SIG-M5 treated with dmso at 0.1 percent for 504 hours (cell line): ENCODE measurements around the gene SNRNP70.
"Not testable (repeated sequence)": the region's sequence is repeated elsewhere in the genome, so short reads cannot be mapped to it uniquely, and the experiment has no call there.

Source experiments
- DNase-seq: peaks from one replicate; lab custom pipeline; 2025; ENCODE audit not compliant: unreplicated experiment; lab: John Stamatoyannopoulos, UW

Gene SNRNP70

GRCh38 chr19:49118565-49119410 is 33.5 kb downstream of the SNRNP70 start, which contains the start of gene C19orf73:
C19orf73 (minus strand) TSS chr19:49119143; CDS start chr19:49119022, 121 bp downstream.
- peak; percentile 92 for DNase-seq

GRCh38 chr19:49119411-49120324 is 34.4 kb downstream of the SNRNP70 start, which contains the start of gene PPFIA3:
PPFIA3 (plus strand) TSS chr19:49119544; CDS start chr19:49127874, 8,330 bp downstream.
- DNase-seq: no peak

GRCh38 chr19:49120325-49120683 is 35.1 kb downstream of the SNRNP70 start:
- no peak for DNase-seq

- no peak for DNase-seq
Measured at GRCh38 chr19:49120868-49121267, 35.6 kb downstream of the SNRNP70 start.

- not testable (repeated sequence) for DNase-seq
Measured at GRCh38 chr19:49121841-49122240, 36.6 kb downstream of the SNRNP70 start.

GRCh38 chr19:49123285-49123684 is 38.0 kb downstream of the SNRNP70 start:
- not testable (repeated sequence) for DNase-seq

- peak; percentile 52 for DNase-seq
Measured at GRCh38 chr19:49125025-49125731, 39.9 kb downstream of the SNRNP70 start.

- DNase-seq: no peak
Measured at GRCh38 chr19:49126575-49126974, 41.3 kb downstream of the SNRNP70 start.

- not testable (repeated sequence) for DNase-seq
Measured at GRCh38 chr19:49127225-49127624, 42.0 kb downstream of the SNRNP70 start.

GRCh38 chr19:49127674-49128544 is 42.7 kb downstream of the SNRNP70 start:
- DNase-seq: peak; percentile 88

GRCh38 chr19:49128545-49129237 is 43.4 kb downstream of the SNRNP70 start:
- no peak for DNase-seq

- DNase-seq: no peak
Measured at GRCh38 chr19:49129238-49129583, 44.0 kb downstream of the SNRNP70 start.

- DNase-seq: no peak
Measured at GRCh38 chr19:49130325-49130724, 45.1 kb downstream of the SNRNP70 start.

- no peak for DNase-seq
Measured at GRCh38 chr19:49132974-49133609, 47.8 kb downstream of the SNRNP70 start.

GRCh38 chr19:49133621-49134454 is 48.6 kb downstream of the SNRNP70 start:
- no peak for DNase-seq

- no peak for DNase-seq
Measured at GRCh38 chr19:49135686-49136085, 50.4 kb downstream of the SNRNP70 start.

GRCh38 chr19:49136771-49137171 is 51.5 kb downstream of the SNRNP70 start:
- DNase-seq: no peak

GRCh38 chr19:49140951-49141350 is 55.7 kb downstream of the SNRNP70 start:
- DNase-seq: no peak
